ENCODE measurements around the gene LMAN2.

DNA sequence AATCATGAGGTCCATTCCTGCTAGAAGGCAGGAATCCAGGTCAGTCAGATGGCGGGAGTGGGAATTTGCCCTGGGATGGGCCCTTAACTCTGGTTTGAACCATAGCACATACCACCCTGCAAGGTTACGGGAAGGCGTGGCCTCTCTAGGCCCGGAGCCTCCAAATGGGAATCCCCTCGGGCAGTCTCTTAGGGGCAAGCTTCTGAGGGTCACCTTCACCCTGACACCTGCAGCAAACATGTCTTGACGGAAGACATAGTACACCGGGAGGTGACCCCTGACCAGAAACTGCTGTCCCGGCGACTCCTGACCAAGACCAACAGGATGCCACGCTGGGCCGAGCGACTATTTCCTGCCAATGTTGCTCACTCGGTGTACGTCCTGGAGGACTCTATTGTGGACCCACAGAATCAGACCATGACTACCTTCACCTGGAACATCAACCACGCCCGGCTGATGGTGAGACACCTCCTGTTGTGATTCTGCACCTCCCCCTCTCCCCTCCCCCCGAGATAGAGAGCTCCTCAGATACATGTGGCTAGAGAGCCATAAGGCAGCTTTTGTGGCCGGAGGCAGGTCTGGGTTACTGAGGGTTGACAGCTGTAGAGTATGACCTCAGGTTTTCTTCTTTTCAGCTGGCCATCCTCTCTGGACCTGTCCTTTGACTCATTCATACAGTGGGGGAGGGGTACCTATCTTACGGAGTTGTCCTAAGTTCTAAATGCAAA, 46.9 kb downstream of the LMAN2 start:
- TF ChIP-seq, protein P1, sequence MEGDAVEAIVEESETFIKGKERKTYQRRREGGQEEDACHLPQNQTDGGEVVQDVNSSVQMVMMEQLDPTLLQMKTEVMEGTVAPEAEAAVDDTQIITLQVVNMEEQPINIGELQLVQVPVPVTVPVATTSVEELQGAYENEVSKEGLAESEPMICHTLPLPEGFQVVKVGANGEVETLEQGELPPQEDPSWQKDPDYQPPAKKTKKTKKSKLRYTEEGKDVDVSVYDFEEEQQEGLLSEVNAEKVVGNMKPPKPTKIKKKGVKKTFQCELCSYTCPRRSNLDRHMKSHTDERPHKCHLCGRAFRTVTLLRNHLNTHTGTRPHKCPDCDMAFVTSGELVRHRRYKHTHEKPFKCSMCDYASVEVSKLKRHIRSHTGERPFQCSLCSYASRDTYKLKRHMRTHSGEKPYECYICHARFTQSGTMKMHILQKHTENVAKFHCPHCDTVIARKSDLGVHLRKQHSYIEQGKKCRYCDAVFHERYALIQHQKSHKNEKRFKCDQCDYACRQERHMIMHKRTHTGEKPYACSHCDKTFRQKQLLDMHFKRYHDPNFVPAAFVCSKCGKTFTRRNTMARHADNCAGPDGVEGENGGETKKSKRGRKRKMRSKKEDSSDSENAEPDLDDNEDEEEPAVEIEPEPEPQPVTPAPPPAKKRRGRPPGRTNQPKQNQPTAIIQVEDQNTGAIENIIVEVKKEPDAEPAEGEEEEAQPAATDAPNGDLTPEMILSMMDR (conservative IDR thresholded peaks at IDR 0.05; ENCODE audit: low read length): no peak
- TF ChIP-seq EZH2phosphoT487 (IDR thresholded peaks at IDR 0.05; ENCODE audit: borderline replicate concordance): no peak
